ENCODE measurements around the gene TSNAXIP1.

Gene TSNAXIP1

DNA sequence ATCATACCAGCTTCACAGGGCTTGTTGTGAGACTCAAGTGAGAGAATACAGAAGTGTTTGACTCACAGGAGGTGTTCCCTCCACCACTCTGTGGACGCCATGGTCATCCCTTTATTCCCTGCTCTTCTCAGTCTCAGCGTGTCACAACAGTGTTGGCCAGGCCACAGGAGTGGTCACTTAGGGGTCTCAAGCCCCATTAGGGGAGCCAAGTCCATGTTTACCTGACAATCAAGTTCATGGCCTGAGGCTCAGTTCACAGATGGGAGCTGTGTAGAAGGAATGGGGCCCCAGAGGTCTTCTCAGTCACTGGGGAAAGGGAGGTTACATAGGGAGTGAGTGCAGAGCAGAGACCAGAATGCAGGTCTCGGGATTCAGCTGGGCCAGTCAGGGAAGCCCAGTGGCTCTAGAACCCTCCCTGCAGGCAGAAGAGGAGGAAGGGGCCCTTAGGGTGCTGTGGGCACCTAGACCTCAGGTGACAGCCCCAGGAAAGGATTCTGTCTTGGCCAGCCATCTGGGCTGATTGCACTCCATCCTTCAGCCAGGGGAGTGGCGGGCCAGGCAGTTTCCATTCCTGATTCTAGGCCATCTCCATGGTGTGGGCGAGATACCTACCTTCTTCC, 50.3 kb downstream of the TSNAXIP1 start:
- TF ChIP-seq CREB1 (IDR thresholded peaks at IDR 0.05; ENCODE audit: low read depth) (no peak), YY1 (IDR thresholded peaks at IDR 0.05; ENCODE audit: low read depth) (no peak), ZBTB7A (IDR thresholded peaks at IDR 0.05; ENCODE audit: low read depth) (no peak), EP300 (IDR thresholded peaks at IDR 0.05; ENCODE audit: borderline replicate concordance) (no peak), FOXM1 (IDR thresholded peaks at IDR 0.05; ENCODE audit: borderline replicate concordance, low read depth) (no peak), TEAD4 (IDR thresholded peaks at IDR 0.05) (no peak), EGR1 (IDR thresholded peaks at IDR 0.05) (no peak), CEBPB (IDR thresholded peaks at IDR 0.05) (no peak), TAF1 (IDR thresholded peaks at IDR 0.05; ENCODE audit: low read depth) (no peak), NFIC (IDR thresholded peaks at IDR 0.05) (no peak), RAD21 (IDR thresholded peaks at IDR 0.05; ENCODE audit: low read depth) (no peak), TCF12 (IDR thresholded peaks at IDR 0.05; ENCODE audit: low read depth) (no peak)
- TF ChIP-seq, protein P1, sequence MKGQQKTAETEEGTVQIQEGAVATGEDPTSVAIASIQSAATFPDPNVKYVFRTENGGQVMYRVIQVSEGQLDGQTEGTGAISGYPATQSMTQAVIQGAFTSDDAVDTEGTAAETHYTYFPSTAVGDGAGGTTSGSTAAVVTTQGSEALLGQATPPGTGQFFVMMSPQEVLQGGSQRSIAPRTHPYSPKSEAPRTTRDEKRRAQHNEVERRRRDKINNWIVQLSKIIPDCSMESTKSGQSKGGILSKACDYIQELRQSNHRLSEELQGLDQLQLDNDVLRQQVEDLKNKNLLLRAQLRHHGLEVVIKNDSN (IDR thresholded peaks at IDR 0.05) = no peak
- TF ChIP-seq, protein P2, sequence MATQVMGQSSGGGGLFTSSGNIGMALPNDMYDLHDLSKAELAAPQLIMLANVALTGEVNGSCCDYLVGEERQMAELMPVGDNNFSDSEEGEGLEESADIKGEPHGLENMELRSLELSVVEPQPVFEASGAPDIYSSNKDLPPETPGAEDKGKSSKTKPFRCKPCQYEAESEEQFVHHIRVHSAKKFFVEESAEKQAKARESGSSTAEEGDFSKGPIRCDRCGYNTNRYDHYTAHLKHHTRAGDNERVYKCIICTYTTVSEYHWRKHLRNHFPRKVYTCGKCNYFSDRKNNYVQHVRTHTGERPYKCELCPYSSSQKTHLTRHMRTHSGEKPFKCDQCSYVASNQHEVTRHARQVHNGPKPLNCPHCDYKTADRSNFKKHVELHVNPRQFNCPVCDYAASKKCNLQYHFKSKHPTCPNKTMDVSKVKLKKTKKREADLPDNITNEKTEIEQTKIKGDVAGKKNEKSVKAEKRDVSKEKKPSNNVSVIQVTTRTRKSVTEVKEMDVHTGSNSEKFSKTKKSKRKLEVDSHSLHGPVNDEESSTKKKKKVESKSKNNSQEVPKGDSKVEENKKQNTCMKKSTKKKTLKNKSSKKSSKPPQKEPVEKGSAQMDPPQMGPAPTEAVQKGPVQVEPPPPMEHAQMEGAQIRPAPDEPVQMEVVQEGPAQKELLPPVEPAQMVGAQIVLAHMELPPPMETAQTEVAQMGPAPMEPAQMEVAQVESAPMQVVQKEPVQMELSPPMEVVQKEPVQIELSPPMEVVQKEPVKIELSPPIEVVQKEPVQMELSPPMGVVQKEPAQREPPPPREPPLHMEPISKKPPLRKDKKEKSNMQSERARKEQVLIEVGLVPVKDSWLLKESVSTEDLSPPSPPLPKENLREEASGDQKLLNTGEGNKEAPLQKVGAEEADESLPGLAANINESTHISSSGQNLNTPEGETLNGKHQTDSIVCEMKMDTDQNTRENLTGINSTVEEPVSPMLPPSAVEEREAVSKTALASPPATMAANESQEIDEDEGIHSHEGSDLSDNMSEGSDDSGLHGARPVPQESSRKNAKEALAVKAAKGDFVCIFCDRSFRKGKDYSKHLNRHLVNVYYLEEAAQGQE (IDR thresholded peaks at IDR 0.05; ENCODE audit: low read depth) = no peak
- TF ChIP-seq, protein P3, sequence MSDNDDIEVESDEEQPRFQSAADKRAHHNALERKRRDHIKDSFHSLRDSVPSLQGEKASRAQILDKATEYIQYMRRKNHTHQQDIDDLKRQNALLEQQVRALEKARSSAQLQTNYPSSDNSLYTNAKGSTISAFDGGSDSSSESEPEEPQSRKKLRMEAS (IDR thresholded peaks at IDR 0.05) = no peak

DNA sequence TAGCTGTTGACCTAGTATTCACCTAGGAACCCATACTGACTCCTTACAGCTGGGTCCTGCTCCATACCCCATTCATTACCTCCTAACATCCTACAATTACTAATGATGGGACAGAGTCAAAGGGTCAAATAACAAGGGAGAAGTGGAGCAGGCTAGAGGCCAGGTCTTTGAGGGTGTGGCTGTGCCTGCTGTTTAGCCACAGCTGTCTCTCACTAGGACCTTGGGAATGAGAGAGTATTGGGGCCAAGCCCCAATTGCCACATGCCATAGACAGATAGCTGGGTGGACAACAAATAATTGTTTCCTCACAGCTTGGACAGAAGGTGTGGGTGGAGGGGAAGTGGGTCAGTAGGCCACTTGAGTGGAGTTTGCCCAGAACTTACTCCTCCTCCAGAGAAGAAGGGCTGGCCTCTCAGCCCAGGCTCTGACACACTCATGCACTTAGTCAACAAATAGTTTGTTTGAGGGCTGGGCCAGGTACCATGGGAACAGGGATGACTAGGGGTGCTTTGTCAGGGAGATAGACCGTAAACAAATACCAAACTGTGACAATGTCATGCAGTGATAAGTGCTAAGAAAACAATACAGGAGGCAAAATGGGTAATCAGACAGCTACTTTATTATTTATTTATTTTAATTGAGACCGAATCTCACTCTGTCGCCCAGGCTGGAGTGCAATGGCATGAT, 51.0 kb downstream of the TSNAXIP1 start:
- TF ChIP-seq CREB1 (IDR thresholded peaks at IDR 0.05; ENCODE audit: low read depth) (no peak), EP300 (IDR thresholded peaks at IDR 0.05; ENCODE audit: borderline replicate concordance) (no peak), TEAD4 (IDR thresholded peaks at IDR 0.05) (no peak), RAD21 (IDR thresholded peaks at IDR 0.05; ENCODE audit: low read depth) (no peak), EGR1 (IDR thresholded peaks at IDR 0.05) (no peak), FOXM1 (IDR thresholded peaks at IDR 0.05; ENCODE audit: borderline replicate concordance, low read depth) (no peak)
- TF ChIP-seq, protein P3 (IDR thresholded peaks at IDR 0.05) = no peak

DNA sequence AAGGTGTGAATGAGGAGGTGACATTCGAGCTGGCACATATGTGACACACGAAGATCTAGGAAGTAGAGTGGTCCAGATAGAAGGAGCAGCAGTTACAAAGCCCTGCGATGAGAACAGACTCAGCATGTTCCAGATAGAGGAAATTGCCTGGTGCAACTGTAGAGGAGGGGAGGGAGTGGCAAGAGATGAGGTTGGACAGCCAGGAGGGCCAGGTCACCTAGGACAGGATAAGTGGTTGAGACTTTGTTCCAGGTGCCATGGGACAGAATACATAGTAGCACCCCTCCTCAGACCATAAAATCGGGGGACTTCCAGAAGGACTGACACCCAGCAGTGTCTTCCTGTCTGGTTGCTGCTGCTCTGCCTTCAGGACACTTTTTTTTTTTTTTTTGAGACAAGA, 51.8 kb downstream of the TSNAXIP1 start:
- TF ChIP-seq CREB1 (IDR thresholded peaks at IDR 0.05; ENCODE audit: low read depth) (no peak), CEBPB (IDR thresholded peaks at IDR 0.05) (no peak), EGR1 (IDR thresholded peaks at IDR 0.05) (no peak), EP300 (IDR thresholded peaks at IDR 0.05; ENCODE audit: borderline replicate concordance) (no peak), NFIC (IDR thresholded peaks at IDR 0.05) (no peak), RAD21 (IDR thresholded peaks at IDR 0.05; ENCODE audit: low read depth) (no peak), TCF12 (IDR thresholded peaks at IDR 0.05; ENCODE audit: low read depth) (no peak), TAF1 (IDR thresholded peaks at IDR 0.05; ENCODE audit: low read depth) (no peak), FOXM1 (IDR thresholded peaks at IDR 0.05; ENCODE audit: borderline replicate concordance, low read depth) (no peak), TEAD4 (IDR thresholded peaks at IDR 0.05) (no peak), YY1 (IDR thresholded peaks at IDR 0.05; ENCODE audit: low read depth) (no peak), ZBTB7A (IDR thresholded peaks at IDR 0.05; ENCODE audit: low read depth) (no peak)
- TF ChIP-seq, protein P2 (IDR thresholded peaks at IDR 0.05; ENCODE audit: low read depth) = no peak
- TF ChIP-seq, protein P1 (IDR thresholded peaks at IDR 0.05) = no peak
- TF ChIP-seq, protein P3 (IDR thresholded peaks at IDR 0.05) = no peak

GRCh38 chr16:67860589-67861398, 54.1 kb downstream of the TSNAXIP1 start:
- TF ChIP-seq EP300 (IDR thresholded peaks at IDR 0.05; ENCODE audit: borderline replicate concordance) (no peak), TCF12 (IDR thresholded peaks at IDR 0.05; ENCODE audit: low read depth) (no peak), TAF1 (IDR thresholded peaks at IDR 0.05; ENCODE audit: low read depth) (no peak), CEBPB (IDR thresholded peaks at IDR 0.05) (no peak), CREB1 (IDR thresholded peaks at IDR 0.05; ENCODE audit: low read depth) (no peak)

- TF ChIP-seq, protein P1 (IDR thresholded peaks at IDR 0.05) = no peak
- TF ChIP-seq, protein P3 (IDR thresholded peaks at IDR 0.05) = no peak
- TF ChIP-seq CREB1 (IDR thresholded peaks at IDR 0.05; ENCODE audit: low read depth) = no peak
- TF ChIP-seq TCF12 (IDR thresholded peaks at IDR 0.05; ENCODE audit: low read depth) = no peak
- no peak for TF ChIP-seq TAF1 (IDR thresholded peaks at IDR 0.05; ENCODE audit: low read depth)
- TF ChIP-seq NFIC (IDR thresholded peaks at IDR 0.05) = no peak
These were observed 55.2 kb downstream of the TSNAXIP1 start for GRCh38 chr16:67861877-67862276.

Measured in Ishikawa (cell line).